ENCODE data around the gene SPRTN. TPM values are rescaled to one million over a fixed set of nuclear protein-coding genes. Genes with fewer than 3 reads are reported as not detected.

The SPRTN gene
- total and polyA plus RNA-seq, 4 experiments from 2014 or later: 10.6 to 17.7 (median 15.8) TPM

DNA sequence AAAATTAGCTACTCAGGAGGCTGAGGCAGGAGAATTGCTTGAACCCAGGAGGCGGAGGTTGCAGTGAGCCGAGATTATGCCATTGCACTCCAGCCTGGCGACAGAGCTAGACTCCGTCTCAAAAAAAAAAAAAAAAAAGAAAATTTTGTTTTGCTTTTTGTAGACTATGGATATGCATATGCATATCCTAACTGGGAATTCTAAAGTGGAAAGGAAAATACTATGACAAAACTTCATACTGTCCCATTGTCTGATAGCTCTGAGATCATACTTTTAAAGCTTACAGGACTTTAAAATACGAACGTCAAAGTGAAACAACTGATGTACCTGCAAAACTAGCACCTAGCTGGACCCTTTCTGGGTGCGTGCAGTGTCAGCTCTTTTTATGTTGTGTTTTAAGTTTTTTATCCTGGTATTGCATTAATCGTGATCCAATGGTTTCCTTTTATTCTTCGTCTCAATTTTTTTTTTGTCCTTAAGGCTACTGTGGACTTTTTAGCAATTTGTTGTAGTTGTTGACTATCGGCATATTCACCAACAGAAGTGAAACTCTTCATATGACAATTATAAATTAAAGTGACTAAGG lies 19.2 kb downstream of the SPRTN start:
- Mint-ChIP-seq H3K27me3 (no peaks in the 10 kb centered on the region), H3K36me3 (peaks cover 10 to 17% of the 10 kb centered on the region in 2 donors), H3K9me3 (no peaks in the 10 kb centered on the region), H3K27ac (peak overlapping the region in 2 of 7 donors; percentile 29 to 54), H3K4me1 (peaks cover 5 to 9% (median 9%) of the 10 kb centered on the region in 4 donors), H3K4me3 (no peak overlapping the region)
- Histone ChIP-seq H3K4me3 (ENCODE audit: low read length in 2 of 2) (no peak overlapping the region), H3K9me3 (ENCODE audit: control insufficient read depth in 1 of 2, low read length in 2 of 2) (no peaks in the 10 kb centered on the region), H3K27me3 (ENCODE audit: insufficient read depth, low read length) (no peaks in the 10 kb centered on the region), H3K27ac (ENCODE audit: low read depth, low read length) (no peak overlapping the region), H3K4me1 (ENCODE audit: insufficient read depth, low read length) (peaks cover 5% of the 10 kb centered on the region), H3K36me3 (ENCODE audit: insufficient read depth, low read length) (peaks cover 10% of the 10 kb centered on the region)
- CTCF ChIA-PET (ENCODE audit: partially characterized antibody): interaction anchor here (0.7 to 8.7 kb wide), 28 partner anchors 9 to 1777 kb away, joined by 3 to 146 read pairs (median 4); partner anchors contain the start of genes EXOC8 and SPRTN
- intact Hi-C loops (cut with micrococcal nuclease): loop anchor here (1.0 to 5.0 kb wide), 5 partner anchors 18 to 400 kb away; partner anchors contain the start of genes SPRTN and TSNAX
- no peak for DNase-seq
- POLR2A ChIA-PET (ENCODE audit: partially characterized antibody): interaction anchor here (0.7 to 1.2 kb wide), 3 partner anchors 19 to 65 kb away, joined by 3 to 11 read pairs (median 6); partner anchors contain the start of genes EGLN1, EXOC8 and SPRTN

DNA sequence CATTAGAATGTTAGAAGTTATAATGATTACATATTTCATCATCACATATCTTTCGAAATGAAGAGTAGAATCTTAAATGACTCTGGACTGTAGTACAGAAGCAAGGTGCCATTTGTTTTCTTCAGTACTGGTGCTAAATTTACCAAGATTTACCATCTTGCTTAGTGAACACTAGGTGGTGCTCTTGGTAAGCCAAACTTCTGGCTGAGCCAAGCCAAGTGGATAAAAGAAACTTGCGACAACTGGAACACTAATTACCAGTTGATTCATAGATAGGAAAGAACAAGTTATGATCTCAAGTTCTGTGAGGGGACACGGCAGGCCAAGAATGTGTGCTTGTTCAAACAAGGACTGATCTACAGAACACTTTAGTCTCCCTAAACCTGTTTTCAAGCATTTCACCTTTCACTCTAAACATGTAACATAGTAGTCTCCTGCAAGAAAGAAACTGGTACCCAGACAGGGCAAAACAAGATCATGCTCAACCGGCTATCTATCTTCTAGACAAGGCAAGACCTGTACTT lies 19.8 kb downstream of the SPRTN start:
- Histone ChIP-seq H3K4me3 (ENCODE audit: low read length in 2 of 2) (no peak overlapping the region), H3K9me3 (ENCODE audit: control insufficient read depth in 1 of 2, low read length in 2 of 2) (no peaks in the 10 kb centered on the region), H3K36me3 (ENCODE audit: insufficient read depth, low read length) (peaks cover 4% of the 10 kb centered on the region), H3K27me3 (ENCODE audit: insufficient read depth, low read length) (no peaks in the 10 kb centered on the region), H3K4me1 (ENCODE audit: insufficient read depth, low read length) (peaks cover 5% of the 10 kb centered on the region), H3K27ac (ENCODE audit: low read depth, low read length) (no peak overlapping the region)
- Mint-ChIP-seq H3K4me3 (no peak overlapping the region), H3K9me3 (no peaks in the 10 kb centered on the region), H3K27me3 (no peaks in the 10 kb centered on the region), H3K36me3 (peaks cover 5 to 11% of the 10 kb centered on the region in 2 donors), H3K4me1 (peaks cover 5 to 9% (median 9%) of the 10 kb centered on the region in 4 donors), H3K27ac (peak overlapping the region in 5 of 7 donors; percentile 20 to 65 (median 29))
- intact Hi-C loops (cut with micrococcal nuclease): loop anchor here (1.0 to 5.0 kb wide), 7 partner anchors 19 to 399 kb away; partner anchors contain the start of genes EGLN1, SPRTN and TSNAX
- CTCF ChIA-PET (ENCODE audit: partially characterized antibody): interaction anchor here (0.7 to 8.7 kb wide), 29 partner anchors 9 to 1778 kb away, joined by 3 to 146 read pairs (median 3); partner anchors contain the start of genes EXOC8 and SPRTN
- DNase-seq: peak; percentile 53 to 62 (median 58)
- POLR2A ChIA-PET (ENCODE audit: partially characterized antibody): interaction anchor here (1.1 to 1.2 kb wide), 2 partner anchors 20 to 63 kb away, joined by 6 to 11 read pairs; partner anchors contain the start of genes EXOC8 and SPRTN

DNA sequence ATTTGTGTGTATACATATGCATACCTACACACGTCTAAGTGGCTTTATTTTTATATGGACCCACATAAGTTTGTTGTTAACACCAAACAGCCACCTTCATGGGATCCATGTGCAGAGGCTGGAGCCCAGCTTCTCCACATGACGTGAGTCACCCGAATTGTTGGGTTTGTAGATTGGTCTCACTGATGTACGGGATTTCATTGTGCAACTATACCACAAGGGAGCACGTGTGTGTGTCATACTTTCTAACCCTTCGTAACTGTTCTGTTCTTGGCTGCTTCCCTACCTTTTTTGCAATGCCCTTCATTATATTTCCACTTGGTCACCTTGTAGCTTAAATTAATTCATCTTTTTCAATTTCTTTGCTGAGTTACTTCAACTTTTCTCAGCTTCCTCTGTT lies 21.0 kb downstream of the SPRTN start:
- H3K36me3 Mint-ChIP-seq: peaks cover 5 to 6% of the 10 kb centered on the region in 2 donors
- H3K4me3 Mint-ChIP-seq: no peak overlapping the region
- Histone ChIP-seq H3K4me3 (ENCODE audit: low read length in 2 of 2) (no peak overlapping the region), H3K4me1 (ENCODE audit: insufficient read depth, low read length) (peaks cover 5% of the 10 kb centered on the region), H3K36me3 (ENCODE audit: insufficient read depth, low read length) (no peaks in the 10 kb centered on the region), H3K27ac (ENCODE audit: low read depth, low read length) (no peak overlapping the region), H3K9me3 (ENCODE audit: control insufficient read depth in 1 of 2, low read length in 2 of 2) (no peaks in the 10 kb centered on the region), H3K27me3 (ENCODE audit: insufficient read depth, low read length) (no peaks in the 10 kb centered on the region)
- intact Hi-C loops (cut with micrococcal nuclease): loop anchor here (2.0 to 5.0 kb wide), 3 partner anchors 64 to 398 kb away; partner anchors contain the start of genes EGLN1 and TSNAX
- CTCF ChIA-PET (ENCODE audit: partially characterized antibody): interaction anchor here (0.8 to 8.7 kb wide), 5 partner anchors 13 to 243 kb away, joined by 3 to 146 read pairs (median 3); partner anchors contain the start of genes EXOC8 and SPRTN
- H3K27ac Mint-ChIP-seq: no peak overlapping the region
- peaks cover 5 to 10% (median 9%) of the 10 kb centered on the region in 4 donors for H3K4me1 Mint-ChIP-seq
- POLR2A ChIA-PET (ENCODE audit: partially characterized antibody): no interaction called here
- DNase-seq: no peak
- no peaks in the 10 kb centered on the region for H3K27me3 Mint-ChIP-seq
- no peaks in the 10 kb centered on the region for H3K9me3 Mint-ChIP-seq

DNA sequence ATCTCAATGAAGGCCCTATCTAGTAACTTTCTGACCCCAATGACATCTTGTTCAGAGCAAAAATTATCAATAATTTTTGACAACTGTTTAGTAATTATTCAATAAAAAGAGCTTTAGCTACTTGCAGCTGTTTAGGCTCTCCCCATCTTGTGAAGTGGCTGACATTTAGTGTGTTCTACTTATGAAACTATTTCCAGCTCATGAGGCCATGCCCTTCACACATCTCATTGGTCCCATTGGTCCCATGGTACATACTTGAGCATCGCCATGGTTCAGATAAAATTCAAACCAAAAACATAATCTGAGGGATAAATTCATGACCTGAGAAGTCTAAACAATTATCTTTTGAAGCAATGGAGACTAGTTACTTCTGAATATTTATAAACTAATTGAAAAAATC lies 24.2 kb downstream of the SPRTN start:
- intact Hi-C loops (cut with micrococcal nuclease): no loop called here

DNA sequence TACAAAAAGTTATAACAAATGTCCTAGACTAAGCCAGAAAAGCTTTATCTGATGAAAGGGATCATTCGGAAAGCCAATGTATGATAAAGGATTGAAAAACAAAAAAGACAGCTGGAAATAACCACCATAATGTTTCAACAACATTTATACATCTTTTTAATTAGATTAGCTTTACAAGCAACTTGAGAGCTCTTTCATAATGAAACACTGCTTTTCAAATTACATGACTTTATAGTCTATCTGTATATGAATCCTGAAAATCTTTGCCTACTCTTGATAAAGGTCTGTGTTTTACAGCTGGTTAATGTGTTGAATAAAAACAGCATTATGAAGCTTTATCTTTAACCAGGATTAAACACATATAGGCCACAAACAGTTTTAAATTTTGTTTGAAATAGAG lies 25.5 kb downstream of the SPRTN start:
- no peak for DNase-seq
- Mint-ChIP-seq H3K27ac (peak overlapping the region in 3 of 7 donors; percentile 3 to 66 (median 14)), H3K9me3 (no peaks in the 10 kb centered on the region), H3K4me3 (no peak overlapping the region), H3K27me3 (no peaks in the 10 kb centered on the region), H3K36me3 (peaks cover 14 to 34% of the 10 kb centered on the region in 2 donors), H3K4me1 (peaks cover 0 to 5% (median 4%) of the 10 kb centered on the region in 4 donors)
- Histone ChIP-seq H3K4me1 (ENCODE audit: insufficient read depth, low read length) (no peaks in the 10 kb centered on the region), H3K27me3 (ENCODE audit: insufficient read depth, low read length) (no peaks in the 10 kb centered on the region), H3K4me3 (ENCODE audit: low read length in 2 of 2) (no peak overlapping the region), H3K27ac (ENCODE audit: low read depth, low read length) (no peak overlapping the region), H3K36me3 (ENCODE audit: insufficient read depth, low read length) (peaks cover 10% of the 10 kb centered on the region), H3K9me3 (ENCODE audit: control insufficient read depth in 1 of 2, low read length in 2 of 2) (no peaks in the 10 kb centered on the region)
- CTCF ChIA-PET (ENCODE audit: partially characterized antibody): interaction anchor here (1.3 to 1.8 kb wide), 5 partner anchors 164 to 268 kb away, joined by 3 to 12 read pairs (median 6); no protein-coding TSS in a partner anchor
- intact Hi-C loops (cut with micrococcal nuclease): no loop called here
- POLR2A ChIA-PET (ENCODE audit: partially characterized antibody): interaction anchor here (1.1 to 1.4 kb wide), 2 partner anchors 26 to 48 kb away, joined by 3 to 5 read pairs; partner anchors contain the start of genes EXOC8 and SPRTN

More for the DNA sequence above, 24.2 kb downstream of the SPRTN start:
- Histone ChIP-seq H3K4me3 (ENCODE audit: low read length in 2 of 2) (no peak overlapping the region), H3K9me3 (ENCODE audit: control insufficient read depth in 1 of 2, low read length in 2 of 2) (no peaks in the 10 kb centered on the region), H3K36me3 (ENCODE audit: insufficient read depth, low read length) (peaks cover 8% of the 10 kb centered on the region), H3K4me1 (ENCODE audit: insufficient read depth, low read length) (peaks cover 5% of the 10 kb centered on the region), H3K27ac (ENCODE audit: low read depth, low read length) (no peak overlapping the region), H3K27me3 (ENCODE audit: insufficient read depth, low read length) (no peaks in the 10 kb centered on the region)
- Mint-ChIP-seq H3K27me3 (no peaks in the 10 kb centered on the region), H3K4me1 (peaks cover 8 to 13% (median 10%) of the 10 kb centered on the region in 4 donors), H3K4me3 (no peak overlapping the region), H3K27ac (peak overlapping the region in 2 of 7 donors; percentile 75 to 80), H3K36me3 (peaks cover 14 to 28% of the 10 kb centered on the region in 2 donors), H3K9me3 (no peaks in the 10 kb centered on the region)
- ChIA-PET POLR2A (ENCODE audit: partially characterized antibody) (no interaction called here), CTCF (ENCODE audit: partially characterized antibody) (interaction anchor here (0.7 to 1.8 kb wide), 8 partner anchors 16 to 269 kb away, joined by 3 to 12 read pairs (median 5); partner anchors contain the start of genes EXOC8 and SPRTN)
- DNase-seq: no peak

DNA sequence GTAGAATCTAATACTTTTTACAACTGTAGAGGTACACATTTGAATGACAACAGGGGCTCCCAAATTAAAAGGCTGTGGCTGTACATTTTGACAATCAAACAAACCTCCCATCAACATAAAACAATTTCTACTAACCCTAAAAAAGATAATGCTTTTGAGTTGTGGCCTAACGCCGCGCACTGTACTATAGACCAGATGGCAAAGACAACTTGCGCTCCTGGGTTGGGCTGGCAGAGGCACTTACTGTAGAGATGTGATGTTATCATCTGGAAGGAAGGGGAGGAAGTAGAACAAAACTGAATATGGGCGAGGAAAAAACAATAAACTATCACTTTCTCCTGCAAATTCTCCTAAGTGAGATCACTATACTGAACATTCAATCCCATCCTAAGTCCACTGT lies 26.1 kb downstream of the SPRTN start:
- H3K4me3 Mint-ChIP-seq: no peak overlapping the region
- H3K36me3 Mint-ChIP-seq: peaks cover 17 to 39% of the 10 kb centered on the region in 2 donors
- Histone ChIP-seq H3K27me3 (ENCODE audit: insufficient read depth, low read length) (no peaks in the 10 kb centered on the region), H3K4me1 (ENCODE audit: insufficient read depth, low read length) (no peaks in the 10 kb centered on the region), H3K27ac (ENCODE audit: low read depth, low read length) (no peak overlapping the region), H3K9me3 (ENCODE audit: control insufficient read depth in 1 of 2, low read length in 2 of 2) (no peaks in the 10 kb centered on the region), H3K4me3 (ENCODE audit: low read length in 2 of 2) (no peak overlapping the region), H3K36me3 (ENCODE audit: insufficient read depth, low read length) (peaks cover 10% of the 10 kb centered on the region)
- H3K4me1 Mint-ChIP-seq: peaks cover 0 to 7% (median 4%) of the 10 kb centered on the region in 4 donors
- peak overlapping the region in 4 of 7 donors; percentile 1 to 79 (median 41) for H3K27ac Mint-ChIP-seq
- no peak for DNase-seq
- no peaks in the 10 kb centered on the region for H3K9me3 Mint-ChIP-seq
- POLR2A ChIA-PET (ENCODE audit: partially characterized antibody): interaction anchor here (1.1 to 1.4 kb wide), 2 partner anchors 26 to 48 kb away, joined by 3 to 5 read pairs; partner anchors contain the start of genes EXOC8 and SPRTN
- H3K27me3 Mint-ChIP-seq: no peaks in the 10 kb centered on the region
- intact Hi-C loops (cut with micrococcal nuclease): no loop called here
- CTCF ChIA-PET (ENCODE audit: partially characterized antibody): no interaction called here

DNA sequence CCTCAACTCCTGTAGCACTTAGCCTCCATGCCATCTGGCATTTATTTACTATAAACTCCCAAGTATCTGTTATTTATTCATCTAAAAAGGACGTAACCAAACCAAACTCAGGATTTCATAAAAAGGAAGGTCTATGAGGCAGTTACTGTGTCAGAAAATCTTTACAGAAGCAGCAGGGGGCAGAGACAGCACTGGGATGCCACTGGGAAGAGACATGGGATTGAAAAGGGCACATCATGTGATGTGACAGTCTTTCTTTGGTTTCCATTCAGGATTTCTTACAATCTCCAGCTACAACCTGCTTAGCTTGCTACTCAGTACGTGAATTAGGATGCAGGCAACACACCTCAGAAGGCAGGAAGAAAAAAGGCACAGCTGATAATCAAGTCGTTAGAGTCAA lies 31.2 kb downstream of the SPRTN start:
- Histone ChIP-seq H3K27ac (ENCODE audit: low read depth, low read length) (no peak overlapping the region), H3K27me3 (ENCODE audit: insufficient read depth, low read length) (no peaks in the 10 kb centered on the region), H3K4me3 (ENCODE audit: low read length in 2 of 2) (no peak overlapping the region), H3K9me3 (ENCODE audit: control insufficient read depth in 1 of 2, low read length in 2 of 2) (no peaks in the 10 kb centered on the region), H3K36me3 (ENCODE audit: insufficient read depth, low read length) (peaks cover 10% of the 10 kb centered on the region), H3K4me1 (ENCODE audit: insufficient read depth, low read length) (no peaks in the 10 kb centered on the region)
- no peaks in the 10 kb centered on the region for H3K9me3 Mint-ChIP-seq
- intact Hi-C loops (cut with micrococcal nuclease): no loop called here
- no peak overlapping the region for H3K4me3 Mint-ChIP-seq
- DNase-seq: no peak
- peaks cover 5 to 8% (median 6%) of the 10 kb centered on the region in 4 donors for H3K4me1 Mint-ChIP-seq
- POLR2A ChIA-PET (ENCODE audit: partially characterized antibody): no interaction called here
- CTCF ChIA-PET (ENCODE audit: partially characterized antibody): interaction anchor here (0.7 to 0.9 kb wide), 2 partner anchors 12 to 221 kb away, joined by 3 read pairs; no protein-coding TSS in a partner anchor
- peaks cover 17 to 51% of the 10 kb centered on the region in 2 donors for H3K36me3 Mint-ChIP-seq
- H3K27ac Mint-ChIP-seq: peak overlapping the region in 1 of 7 donors; percentile 79
- H3K27me3 Mint-ChIP-seq: no peaks in the 10 kb centered on the region

All from CD4-positive, alpha-beta memory T cell (primary cell).